ENCODE data around the gene GLRX5. TPM values are rescaled to one million over a fixed set of nuclear protein-coding genes. Genes with fewer than 3 reads are reported as not detected.

Gene GLRX5
- total and polyA plus RNA-seq, 2 experiments from 2014 or later: 91.4 to 130 TPM

- peaks cover 3% of the 10 kb centered on the region for H3K27me3 Mint-ChIP-seq (ENCODE audit: insufficient read depth, low read depth, poor library complexity)
- DNase-seq (ENCODE audit: low spot score): no peak
- H4K20me1 ChIP-seq (replicated peaks; ENCODE audit: insufficient read depth): no peaks in the 10 kb centered on the region
- no peak for TF ChIP-seq CREB1 (CRISPR knock-in tag; IDR thresholded peaks at IDR 0.05; ENCODE audit: low read depth)
- no peak for TF ChIP-seq ZNF462 (CRISPR knock-in tag; IDR thresholded peaks at IDR 0.05)
- TF ChIP-seq CTCF (conservative IDR thresholded peaks at IDR 0.05; ENCODE audit: low read depth in 2 of 2): no peak
- no peak for TF ChIP-seq STAT1 (IDR thresholded peaks at IDR 0.05; ENCODE audit: unreplicated experiment)
- no peak for TF ChIP-seq NANOG (IDR thresholded peaks at IDR 0.05; ENCODE audit: borderline replicate concordance)
- no peak for TF ChIP-seq EZH2phosphoT487 (IDR thresholded peaks at IDR 0.05; ENCODE audit: unreplicated experiment)
- TF ChIP-seq JUNB (IDR thresholded peaks at IDR 0.05; ENCODE audit: unreplicated experiment): no peak
- no peak for TF ChIP-seq ZNF114 (CRISPR knock-in tag; IDR thresholded peaks at IDR 0.05)
- ATAC-seq: no peak
- H3K9me3 Mint-ChIP-seq: no peaks in the 10 kb centered on the region
- no peaks in the 10 kb centered on the region for H3K9me2 ChIP-seq (ENCODE audit: insufficient read depth)
- no peaks in the 10 kb centered on the region for H3K27me3 ChIP-seq (ENCODE audit: insufficient read depth)
- H3K4me2 ChIP-seq: no peak overlapping the region
- no peak overlapping the region for H3K4me3 ChIP-seq
- H3K36me3 Mint-ChIP-seq (ENCODE audit: low read depth): no peaks in the 10 kb centered on the region
- H3K36me3 ChIP-seq (ENCODE audit: insufficient read depth): no peaks in the 10 kb centered on the region
- H3K4me3 Mint-ChIP-seq: no peak overlapping the region
- H3K27ac ChIP-seq (ENCODE audit: low read depth): no peak overlapping the region
- H3K4me1 Mint-ChIP-seq: no peaks in the 10 kb centered on the region
- H2AFZ ChIP-seq: no peak overlapping the region
- no peak overlapping the region for H3K27ac Mint-ChIP-seq
- H3F3A ChIP-seq (replicated peaks; ENCODE audit: low read depth): no peaks in the 10 kb centered on the region
- no peaks in the 10 kb centered on the region for H3K79me2 ChIP-seq (replicated peaks; ENCODE audit: insufficient read depth)
- H3K4me1 ChIP-seq (ENCODE audit: insufficient read depth): no peaks in the 10 kb centered on the region
Observed at GRCh38 chr14:95493976-95494375, 40.9 kb upstream of the GLRX5 start.
